Hematopoietic multipotent progenitor cell treated with erythropoietin and hydrocortisone succinate and interleukin-3 and kit ligand, for 17 days (in vitro differentiated cells): ENCODE results near the gene TRIM68.

Experiments used
- DNase-seq: peaks from one replicate; pipeline ENCODE4 v3.0.0-alpha.2; 2015; ENCODE audit warnings: low spot score

TRIM68 gene

DNA sequence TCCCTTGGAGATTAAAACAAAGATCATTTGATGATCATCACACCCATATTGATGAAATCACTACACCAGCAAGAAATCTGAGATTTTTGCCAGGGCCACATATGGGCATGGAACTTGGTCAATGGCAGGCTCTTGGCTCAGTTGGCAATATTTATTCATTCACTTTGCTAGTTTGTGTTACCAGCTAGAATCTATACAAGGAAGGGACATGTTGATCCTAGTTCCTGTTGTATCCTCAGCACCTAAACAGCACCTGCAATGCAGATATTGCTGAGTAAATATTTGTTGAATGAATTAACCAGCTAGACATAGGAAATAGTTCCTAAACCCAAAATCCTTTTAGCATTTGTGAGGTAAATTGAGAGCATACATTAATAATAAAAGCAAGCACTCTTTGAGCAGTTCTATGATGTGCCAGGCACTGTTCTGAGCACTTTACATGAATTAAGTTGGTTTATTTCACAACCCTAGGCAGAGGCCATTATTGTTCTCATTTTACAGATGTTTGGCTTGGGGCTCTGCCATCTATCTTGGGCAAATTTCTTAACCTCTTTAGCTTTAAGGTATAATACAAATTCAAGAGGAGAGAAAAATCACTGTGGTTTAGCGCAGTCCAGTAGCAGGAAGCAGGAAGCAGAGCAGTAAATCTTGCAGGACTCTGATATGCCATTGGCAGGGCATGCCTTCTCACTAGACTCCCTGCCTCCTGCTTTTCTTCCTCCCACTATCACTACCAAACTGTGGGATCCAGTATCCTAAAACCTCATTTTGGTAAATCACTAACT, 1.6 kb downstream of the TRIM68 start:
- DNase-seq: no peak

DNA sequence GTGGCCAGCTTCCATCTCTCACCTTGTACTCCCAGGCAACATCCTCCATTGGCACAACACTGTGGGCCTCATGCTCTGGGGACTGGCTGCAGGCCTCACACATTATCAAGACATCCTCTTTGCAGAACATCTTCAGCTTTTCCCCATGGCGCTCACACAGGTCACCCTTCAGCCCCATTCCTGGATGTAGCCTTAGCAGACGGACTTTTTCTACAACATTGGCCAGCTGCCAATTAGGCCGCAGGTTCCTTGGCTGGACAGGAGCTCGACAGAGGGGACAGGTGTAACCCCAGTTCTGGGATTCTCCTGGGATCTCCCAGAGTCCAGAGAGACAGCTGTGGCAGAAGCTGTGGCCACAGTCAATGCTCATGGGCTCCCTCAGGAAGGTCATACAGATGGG, 3.0 kb downstream of the TRIM68 start:
- DNase-seq: no peak

DNA sequence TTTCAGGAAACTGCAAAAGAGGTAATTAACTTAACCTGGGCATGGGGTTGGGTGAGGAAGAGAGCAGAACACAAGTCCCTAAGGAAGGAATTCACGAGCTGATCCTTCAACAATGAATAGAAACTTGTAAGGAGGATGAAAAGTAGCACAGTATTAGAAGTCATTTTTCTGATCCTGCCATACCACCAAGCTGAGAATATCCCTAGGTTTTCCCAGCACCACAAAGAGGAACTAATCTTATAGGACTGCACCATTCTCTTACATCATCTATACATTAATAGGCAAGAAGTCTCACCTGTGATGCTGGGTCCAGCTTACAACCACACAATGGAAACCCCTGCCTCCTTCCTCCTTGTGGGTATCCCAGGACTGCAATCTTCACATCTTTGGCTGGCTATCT, 14.3 kb downstream of the TRIM68 start, which contains the start of gene OR52I1:
Gene OR52I1, plus strand, starts transcription at position 301 of the 400 bp plus-strand sequence. Its CDS starts 0 bp downstream, at position 301.
- DNase-seq: no peak

DNA sequence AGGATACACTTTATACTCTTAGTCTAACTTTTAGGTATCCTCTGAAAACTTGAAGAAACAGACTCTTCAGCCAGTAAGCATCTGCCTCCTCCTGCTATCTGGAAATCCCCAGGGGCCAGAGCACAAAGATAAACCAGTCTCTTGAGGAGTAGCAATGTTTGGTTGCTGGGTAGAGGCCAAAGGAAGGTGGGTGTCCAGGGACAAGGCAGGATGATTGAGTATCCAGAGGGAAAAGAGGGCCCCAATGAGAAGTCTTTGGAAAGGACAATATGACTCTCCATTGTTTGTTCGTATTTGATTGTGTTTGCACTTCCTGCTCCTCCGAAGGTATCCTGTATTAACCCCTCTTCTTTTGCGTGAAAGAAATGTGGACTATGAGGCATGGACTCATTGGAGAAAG, 19.0 kb downstream of the TRIM68 start:
- DNase-seq: no peak

DNA sequence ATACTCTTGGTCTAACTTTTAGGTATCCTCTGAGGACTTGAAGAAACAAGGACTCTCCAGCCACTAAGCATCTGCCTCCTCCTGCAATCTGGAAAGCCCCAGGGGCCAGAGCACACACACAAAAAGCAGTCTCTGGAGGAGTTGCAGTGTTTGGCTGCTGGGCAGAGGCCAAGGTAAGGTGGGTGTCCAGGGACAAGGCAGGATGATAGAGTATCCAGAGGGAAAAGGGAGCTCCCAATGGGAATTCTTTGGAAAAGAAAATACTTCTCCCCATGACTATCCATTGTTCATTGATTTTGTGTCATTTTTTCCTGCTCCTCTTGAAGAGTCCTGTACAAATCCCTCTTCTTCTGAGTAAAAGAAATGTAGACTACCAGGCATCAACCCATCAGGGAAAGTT, 26.6 kb downstream of the TRIM68 start, which contains the start of gene OR52I2:
Gene OR52I2, plus strand, starts transcription at position 301 of the 400 bp plus-strand sequence.
- DNase-seq: no peak

DNA sequence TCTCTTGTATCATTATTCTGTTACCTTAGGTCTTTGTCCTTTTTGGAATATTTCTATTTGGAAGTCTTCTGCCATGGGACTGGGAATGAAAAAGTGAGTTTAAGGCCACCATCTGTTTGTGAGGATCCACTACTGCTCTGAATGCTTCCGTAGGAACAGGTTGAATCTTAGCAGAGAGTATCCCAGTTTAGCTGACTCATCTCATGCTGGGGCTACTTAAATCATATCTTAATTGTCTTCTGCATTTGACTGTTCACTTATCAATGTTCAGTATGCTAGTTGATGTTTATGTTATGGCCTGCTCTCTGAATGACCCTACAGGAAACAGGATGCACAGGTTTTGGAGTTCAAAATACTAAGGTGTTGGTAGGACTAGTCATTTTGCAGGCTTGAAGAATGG, 27.9 kb downstream of the TRIM68 start:
- DNase-seq: no peak

DNA sequence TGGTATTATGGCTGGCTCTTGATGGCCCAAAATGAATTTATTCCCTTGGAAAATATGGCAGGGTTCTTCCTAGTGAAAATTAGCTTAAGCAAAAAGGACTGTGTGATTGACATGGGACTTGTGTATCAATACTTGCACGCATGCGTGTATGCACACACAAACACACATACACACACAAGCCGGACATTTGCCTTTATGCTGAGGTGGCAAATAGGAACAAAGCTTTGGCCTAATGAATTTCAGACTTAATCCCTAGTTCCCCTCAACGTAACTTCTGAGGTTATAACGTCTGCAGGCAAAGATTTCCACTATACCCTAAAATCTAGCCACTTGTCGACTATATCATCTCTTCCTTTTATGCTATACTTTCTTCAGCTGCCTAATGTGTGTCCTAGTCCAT, 29.4 kb downstream of the TRIM68 start:
- no peak for DNase-seq

DNA sequence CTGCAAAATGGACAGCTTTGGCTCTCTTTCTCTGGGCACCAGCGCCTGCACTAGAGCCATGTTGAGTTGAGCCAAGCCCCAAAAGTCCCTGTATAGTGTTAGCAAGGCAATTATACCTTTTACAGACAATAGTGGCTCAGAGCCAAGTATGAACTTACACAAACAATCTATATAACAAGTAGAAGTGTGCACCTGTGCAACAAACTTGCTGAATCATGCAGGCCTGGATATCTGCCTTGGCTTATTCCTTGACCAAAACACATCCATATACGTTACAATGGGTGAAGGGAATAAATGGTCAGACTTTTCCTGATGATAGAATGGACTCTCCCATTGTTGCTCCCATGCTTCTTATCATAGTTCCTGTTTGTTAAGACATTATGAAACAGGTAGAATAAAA, 30.3 kb downstream of the TRIM68 start:
- DNase-seq: no peak

DNA sequence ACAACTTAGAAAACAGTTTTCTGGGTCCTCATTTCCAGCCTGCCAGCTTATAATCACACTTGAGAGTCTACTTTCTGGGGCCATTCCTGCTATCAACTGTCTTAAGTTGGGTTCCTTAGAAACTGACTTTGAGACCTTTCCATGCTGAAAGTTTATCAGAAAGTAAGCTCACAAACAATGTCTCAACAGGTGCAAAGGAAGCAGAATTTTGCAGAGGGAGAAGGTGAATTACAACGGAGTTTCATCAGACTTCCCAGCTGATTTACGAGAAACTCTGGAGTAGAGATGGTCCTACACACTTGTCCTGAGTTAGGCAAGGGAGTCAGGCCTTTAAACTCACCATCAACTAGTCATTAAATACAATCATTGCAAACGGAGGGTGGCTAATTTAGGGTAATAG, 31.2 kb downstream of the TRIM68 start:
- DNase-seq: no peak

DNA sequence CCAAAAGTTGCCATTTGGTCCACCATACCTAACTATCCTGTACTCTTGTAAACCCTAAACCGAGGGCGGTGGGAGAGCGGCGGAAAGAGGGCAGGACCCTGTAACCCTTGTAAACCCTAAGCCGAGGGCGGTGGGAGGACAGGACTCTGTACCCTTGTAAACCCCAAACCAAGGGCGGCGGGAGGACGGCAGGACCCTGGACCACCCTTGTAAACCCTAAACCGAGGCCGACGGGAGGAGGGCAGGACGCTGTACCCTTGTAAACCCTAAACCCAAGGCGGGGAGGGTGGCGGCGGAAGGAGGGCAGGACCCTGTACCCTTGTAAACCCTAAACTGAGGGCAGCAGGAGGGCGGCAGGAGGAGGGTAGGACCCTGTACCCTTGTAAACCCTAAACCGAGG, 39.0 kb downstream of the TRIM68 start:
- DNase-seq: no peak

DNA sequence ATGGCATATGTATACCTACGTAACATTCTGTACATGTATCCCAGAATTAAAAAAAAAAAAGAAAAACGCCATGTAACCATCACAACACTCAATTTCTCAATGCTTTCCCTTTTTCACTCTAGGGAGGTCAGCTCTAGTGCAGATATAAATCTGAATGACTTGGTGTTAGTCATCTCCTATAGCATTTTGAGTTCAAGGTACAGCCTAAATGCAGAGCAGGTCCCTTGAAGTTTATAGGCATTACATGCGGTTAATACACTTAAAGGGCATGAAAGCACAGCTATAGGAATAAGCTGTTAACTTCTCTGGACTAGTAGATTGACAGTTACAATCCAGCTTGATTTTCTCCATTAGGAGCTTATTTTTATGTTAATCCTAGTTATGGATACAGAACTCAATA, 42.7 kb downstream of the TRIM68 start:
- no peak for DNase-seq

DNA sequence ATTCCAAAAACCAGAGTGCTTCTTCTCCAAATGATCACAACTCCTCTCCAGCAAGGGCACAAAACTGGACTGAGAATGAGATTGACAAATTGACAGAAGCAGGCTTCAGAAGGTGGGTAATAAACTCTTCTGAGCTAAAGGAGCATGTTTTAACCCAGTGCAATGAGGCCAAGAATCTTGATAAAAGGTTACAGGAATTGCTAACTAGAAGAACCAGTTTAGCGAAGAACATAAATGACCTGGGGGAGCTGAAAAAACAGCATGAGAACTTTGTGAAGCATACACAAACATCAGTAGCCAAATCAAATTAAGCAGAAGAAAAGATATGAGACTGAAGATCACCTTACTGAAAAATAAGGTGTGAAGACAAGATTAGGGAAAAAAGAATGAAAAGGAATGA, 47.6 kb downstream of the TRIM68 start:
- no peak for DNase-seq

DNA sequence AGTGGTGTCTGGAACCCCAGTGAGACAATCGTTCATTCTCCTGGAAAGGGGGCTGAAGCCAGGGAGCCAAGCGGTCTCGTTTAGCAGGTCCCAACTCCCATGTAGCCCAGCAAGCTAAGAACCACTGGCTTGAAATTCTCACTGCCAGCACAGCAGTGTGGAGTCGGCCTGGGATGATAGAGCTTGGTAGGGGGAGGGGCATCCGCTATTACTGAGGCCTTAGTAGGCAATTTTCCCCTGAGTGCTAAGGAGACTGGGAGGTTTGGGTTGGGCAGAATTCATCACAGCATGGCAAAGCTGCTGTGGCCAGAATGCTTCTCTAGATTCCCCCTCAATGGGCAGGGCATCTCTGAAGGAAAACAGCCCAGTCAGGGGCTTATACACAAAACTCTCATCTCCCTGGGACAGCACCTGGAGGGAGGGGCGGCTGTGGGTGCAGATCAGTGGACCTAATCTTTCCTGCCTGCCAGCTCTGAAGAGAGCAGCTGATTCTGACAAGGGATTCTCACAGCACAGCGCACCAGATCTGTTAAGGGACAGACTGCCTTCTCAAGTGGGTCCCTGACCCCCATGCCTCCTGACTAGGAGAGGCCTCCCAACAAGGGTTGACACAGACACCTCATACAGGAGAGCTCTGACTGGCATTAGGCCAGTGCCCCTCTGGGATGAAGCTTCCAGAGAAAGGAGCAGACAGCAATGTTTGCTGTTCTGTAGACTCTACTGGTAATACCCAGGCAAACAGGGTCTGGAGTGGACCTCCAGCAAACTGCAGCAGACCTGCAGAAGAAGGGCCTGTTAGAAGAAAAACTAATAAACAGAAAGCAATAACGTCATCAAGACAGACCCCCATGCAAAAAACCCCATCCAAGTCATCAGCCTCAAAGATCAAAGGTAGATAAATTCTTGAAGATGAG, 48.2 kb downstream of the TRIM68 start:
- DNase-seq: no peak

DNA sequence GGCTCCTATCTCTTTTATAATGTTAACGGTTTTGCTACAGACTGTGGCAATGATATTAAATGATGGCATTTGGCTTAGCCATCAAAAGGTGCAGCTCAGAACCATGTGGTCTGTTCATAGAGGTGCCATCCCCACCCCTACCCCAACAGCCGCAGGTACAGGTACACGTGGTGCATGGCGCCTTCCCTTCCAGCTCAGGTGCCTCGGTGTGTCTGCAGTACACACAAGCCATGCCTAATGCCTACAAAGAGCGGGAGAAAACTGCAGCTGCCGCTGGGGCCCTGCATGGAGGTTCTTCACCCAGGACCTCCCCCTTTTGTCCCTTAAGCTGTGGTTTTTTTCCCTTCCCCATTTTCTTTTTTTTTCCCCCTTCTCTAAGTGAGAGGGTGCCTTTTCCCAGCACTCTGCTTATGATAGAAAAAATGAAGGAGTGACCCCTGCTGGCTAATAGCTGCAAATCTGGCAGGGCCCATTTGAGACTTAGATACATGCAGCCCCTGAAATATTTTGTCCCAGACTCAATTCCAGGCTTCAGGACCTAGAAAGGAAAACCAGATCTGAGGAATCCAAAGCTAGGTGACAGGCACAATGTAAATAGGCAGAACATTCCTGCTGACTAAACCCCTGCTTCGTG, 56.6 kb downstream of the TRIM68 start:
- DNase-seq: no peak
